K562 (cell line): ENCODE results near the gene MAGI3. TPM values are rescaled to one million over a fixed set of nuclear protein-coding genes. Genes with fewer than 3 reads are reported as not detected.

Experiments
- ATAC-seq: fragments of 200-7000 bp; cut with Tn5 transposase; 3 replicates; pipeline ENCODE4 v1.9.1; 2020; ENCODE audit warnings: moderate library complexity
- BruUV-seq: library from RNA; stranded (reverse); fragments of 400-500 nt; replicated peaks from 2 replicates; lab custom pipeline; 2021; lab: Mats Ljungman, UMichigan
- CTCF ChIA-PET: fragments of 300-600 bp; formaldehyde crosslinking; extraction: SDS; loops from one replicate; lab custom pipeline; 2021; ENCODE audit warnings: low intra/inter-chr PET ratio; lab: Yijun Ruan, JAX
- POLR2A ChIA-PET: fragments of 300-600, 350-650 bp; sonication (Branson Sonifier 250); formaldehyde crosslinking; extraction: SDS; loops from one replicate; lab custom pipeline; 2021; ENCODE audit warnings: antibody characterized with exemption, inconsistent platforms; lab: Yijun Ruan, JAX
- DNase-seq, 4 experiments: peaks; one replicate each; pipeline versions ENCODE4 v3.0.0 to v3.0.0-alpha.2; 2011 to 2018; ENCODE audit warnings: low spot score in 3 of 4, mixed read lengths in 3 of 4; ENCODE audit errors: extremely low read depth in 1 of 4
- FAIRE-seq: peaks from 2 replicates; lab custom pipeline; 2011; peaks lifted over from hg19 to GRCh38; lab: Jason Lieb, UNC
- H2AFZ ChIP-seq: 2 replicates; pipeline ENCODE4 v1.6.0; 2011; ENCODE audit warnings: low read depth, low read length, control low read depth, inconsistent platforms
- H3K27ac ChIP-seq: fragments of 200-600 bp; 3 replicates; pipeline ENCODE4 v1.8.0; 2011; ENCODE audit warnings: low read depth, mild to moderate bottlenecking, control low read depth, inconsistent platforms, low read length, moderate library complexity, mixed read lengths; ENCODE audit errors: extremely low read depth
- H3K27me3 ChIP-seq, 2 experiments: fragments of 300-600 bp in 1 of 2; 2 replicates in 1 of 2; 3 replicates in 1 of 2; pipeline versions ENCODE4 v1.6.0 to v1.8.0; 2011; ENCODE audit warnings: inconsistent platforms in 2 of 2, low read length in 2 of 2, mild to moderate bottlenecking in 1 of 2, mixed read lengths in 1 of 2, moderate library complexity in 1 of 2; ENCODE audit not compliant: control insufficient read depth in 2 of 2, insufficient read depth in 2 of 2
- H3K36me3 ChIP-seq: fragments of 300-600 bp; 3 replicates; pipeline ENCODE4 v1.8.0; 2011; ENCODE audit warnings: mild to moderate bottlenecking, low read length, inconsistent platforms; ENCODE audit not compliant: control insufficient read depth, insufficient read depth
- H3K4me1 ChIP-seq, 2 experiments: fragments of 200-600 bp in 1 of 2; replicated peaks in 1 of 2; 2 replicates in 1 of 2; 3 replicates in 1 of 2; pipeline versions ENCODE4 v1.5.1 to v1.8.0; 2011; ENCODE audit warnings: inconsistent platforms in 2 of 2, low read length in 2 of 2, mild to moderate bottlenecking in 1 of 2, mixed read lengths in 1 of 2, moderate library complexity in 1 of 2; ENCODE audit not compliant: control insufficient read depth in 2 of 2, insufficient read depth in 2 of 2
- H3K4me2 ChIP-seq: 2 replicates; pipeline ENCODE4 v1.6.1; 2011; ENCODE audit warnings: low read length, control low read depth, inconsistent platforms, mixed read lengths; ENCODE audit not compliant: insufficient read depth
- H3K4me3 ChIP-seq: fragments of 200-600 bp; sonication (generic), shearing (Covaris generic); 2 replicates; pipeline ENCODE4 v1.5.1; 2016; ENCODE audit warnings: control low read depth, inconsistent platforms
- H3K79me2 ChIP-seq: fragments of 200-600 bp; 3 replicates; pipeline ENCODE4 v1.8.0; 2011; ENCODE audit warnings: low read length, inconsistent platforms; ENCODE audit not compliant: control insufficient read depth, insufficient read depth
- H3K9ac ChIP-seq, 2 experiments: 2 replicates each; pipeline versions ENCODE4 v1.6.0 to v1.6.1; 2011; ENCODE audit warnings: low read depth in 2 of 2, low read length in 2 of 2, control low read depth in 1 of 2, inconsistent platforms in 1 of 2, mild to moderate bottlenecking in 1 of 2, mixed read lengths in 1 of 2; ENCODE audit not compliant: insufficient read depth in 1 of 2
- H3K9me1 ChIP-seq: one replicate; pipeline ENCODE4 v1.6.0; 2011; ENCODE audit warnings: inconsistent platforms, mild to moderate bottlenecking, low read length, moderate library complexity; ENCODE audit not compliant: control insufficient read depth, insufficient read depth
- H3K9me3 ChIP-seq: replicated peaks from 2 replicates; pipeline ENCODE4 v1.5.1; 2011; ENCODE audit warnings: low read depth, low read length, inconsistent platforms; ENCODE audit not compliant: control insufficient read depth, insufficient read depth
- H4K20me1 ChIP-seq: replicated peaks from 2 replicates; pipeline ENCODE4 v1.6.1; 2011; ENCODE audit warnings: low read length, inconsistent platforms, mixed read lengths; ENCODE audit not compliant: control insufficient read depth, insufficient read depth
- ATF1 ChIP-seq, 2 experiments: fragments of 450-650 bp in 1 of 2; IDR thresholded peaks; 2 replicates each; pipeline ENCODE4 v1.6.1; 2016; ENCODE audit warnings: missing compliant biosample characterization in 1 of 2, missing genetic modification characterization in 1 of 2
- BCLAF1 ChIP-seq, 2 experiments: fragments of 450-650 bp in 1 of 2; IDR thresholded peaks; 2 replicates each; pipeline ENCODE4 v1.6.1; 2011 to 2017; ENCODE audit warnings: low read depth in 2 of 2, antibody characterized with exemption in 1 of 2, borderline replicate concordance in 1 of 2, low read length in 1 of 2, mild to moderate bottlenecking in 1 of 2, mixed read lengths in 1 of 2; ENCODE audit not compliant: control insufficient read depth in 1 of 2
- COPS2 ChIP-seq: fragments of 450-650 bp; conservative IDR thresholded peaks from 2 replicates; pipeline ENCODE4 v1.6.1; 2016; ENCODE audit warnings: mild to moderate bottlenecking, moderate library complexity
- DPF2 ChIP-seq: fragments of 450-650 bp; IDR thresholded peaks from 2 replicates; pipeline ENCODE4 v1.6.1; 2016
- E2F5 ChIP-seq: sonication (generic); formaldehyde crosslinking; IDR thresholded peaks from 2 replicates; pipeline ENCODE4 v1.8.0; 2022; ENCODE audit warnings: mild to moderate bottlenecking, missing genetic modification reagents
- FOSL1 ChIP-seq: fragments of 200-800 bp; sonication (Bioruptor generic); conservative IDR thresholded peaks from 2 replicates; pipeline ENCODE4 v1.6.1; 2016; ENCODE audit warnings: missing genetic modification characterization, missing compliant biosample characterization
- PATZ1 ChIP-seq: fragments of 250-450 bp; sonication (Bioruptor Pico); IDR thresholded peaks from 2 replicates; pipeline ENCODE4 v1.5.0; 2020; ENCODE audit warnings: mild to moderate bottlenecking, borderline replicate concordance
- ZNF449 ChIP-seq: fragments of 250-450 bp; sonication (Bioruptor Pico); IDR thresholded peaks from 2 replicates; pipeline ENCODE4 v1.8.0; 2022; ENCODE audit warnings: moderate library complexity, mild to moderate bottlenecking, inconsistent platforms
- ZNF766 ChIP-seq: fragments of 200-800 bp; sonication (Bioruptor generic); conservative IDR thresholded peaks from 2 replicates; pipeline ENCODE4 v1.6.1; 2016; ENCODE audit warnings: missing genetic modification characterization, missing compliant biosample characterization
- whole genome bisulfite sequencing: fragments of 100-300 bp; shearing (Covaris generic); methylation state at CpG from one replicate; pipeline ENCODE4 v1.1.6; 2016; ENCODE audit warnings: low coverage, mixed read lengths; ENCODE audit not compliant: insufficient coverage; ENCODE audit errors: missing lambda C conversion rate; 5-methylcytosine and 5-hydroxymethylcytosine counted together
- in situ Hi-C: fragments of 300-500 bp; cut with MboI; formaldehyde crosslinking; loops from 4 replicates; pipeline ENCODE4 v1.15.0; 2018; ENCODE audit warnings: inconsistent platforms, mixed read lengths
- intact Hi-C: fragments of 100-400 bp; cut with micrococcal nuclease; formaldehyde crosslinking; loops from 2 replicates; pipeline ENCODE4 v1.14.2; 2022
- polyA plus RNA-seq, 8 experiments: library from polyadenylated mRNA; depleted of rRNA in 4 of 8; stranded (reverse) in 5 of 8; unstranded in 3 of 8; fragments of >200 nt; fragmentation: Nextera tagmentation in 2 of 8; fragmentation: Illumina TruSeq in 1 of 8; extraction: Ambion mirVana in 2 of 8; extraction: Trizol in 1 of 8; gene quantifications; 2 replicates each; pipeline versions ENCODE4 v1.2.1 to v1.2.3, GENCODE V29; 2011 to 2014; ENCODE audit warnings: inconsistent platforms in 1 of 8, missing spikeins in 1 of 8
- total RNA-seq, 7 experiments: library from RNA; depleted of rRNA in 6 of 7; stranded (reverse); fragments of >200 nt in 6 of 7; fragmentation: Illumina TruSeq in 2 of 7; extraction: Trizol in 2 of 7; gene quantifications; 2 replicates each; pipeline versions ENCODE4 v1.2.1 to v1.2.3, GENCODE V29; 2011 to 2021; ENCODE audit warnings: low replicate concordance in 1 of 7
- TF ChIP-seq, protein P1 (sequence below), 2 experiments: fragments of 450-650 bp in 1 of 2; sonication (generic) in 1 of 2; formaldehyde crosslinking; conservative IDR thresholded peaks; 2 replicates each; pipeline versions ENCODE4 v1.4.0 to v1.8.1; 2020 to 2022; ENCODE audit warnings: mild to moderate bottlenecking in 1 of 2, missing genetic modification reagents in 1 of 2

The MAGI3 gene
- total and polyA plus RNA-seq, 9 of the 15 experiments (the other 6 are each of a cell fraction or from before 2014, with no cell fraction given), result 1.0 to 8.6 (median 5.5) TPM

- FAIRE-seq (no peak), DNase-seq (no peak), ATAC-seq (no peak)
- no peak for TF ChIP-seq ZNF766
- TF ChIP-seq BCLAF1 (IDR thresholded peaks at IDR 0.05; ENCODE audit: borderline replicate concordance in 1 of 2, control insufficient read depth in 1 of 2, low read depth in 2 of 2, low read length in 1 of 2), result no peak
- no peak for TF ChIP-seq PATZ1
- no peak for TF ChIP-seq ZNF449
- no peak for TF ChIP-seq COPS2
- no peak for TF ChIP-seq ATF1 (CRISPR knock-in tag; IDR thresholded peaks at IDR 0.05)
- no peak for TF ChIP-seq ATF1 (tag; IDR thresholded peaks at IDR 0.05)
- TF ChIP-seq, protein P1, sequence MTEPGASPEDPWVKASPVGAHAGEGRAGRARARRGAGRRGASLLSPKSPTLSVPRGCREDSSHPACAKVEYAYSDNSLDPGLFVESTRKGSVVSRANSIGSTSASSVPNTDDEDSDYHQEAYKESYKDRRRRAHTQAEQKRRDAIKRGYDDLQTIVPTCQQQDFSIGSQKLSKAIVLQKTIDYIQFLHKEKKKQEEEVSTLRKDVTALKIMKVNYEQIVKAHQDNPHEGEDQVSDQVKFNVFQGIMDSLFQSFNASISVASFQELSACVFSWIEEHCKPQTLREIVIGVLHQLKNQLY (CRISPR knock-in tag; conservative IDR thresholded peaks at IDR 0.05), result no peak
- TF ChIP-seq E2F5 (CRISPR knock-in tag), result no peak
- no peak for TF ChIP-seq DPF2
- no peak for TF ChIP-seq FOSL1
- H3K36me3 ChIP-seq, result no peaks in the 10 kb centered on the region
- intact Hi-C loops, result no loop called here
- in situ Hi-C loops, result no loop called here
- ChIA-PET CTCF (no interaction called here), POLR2A (interaction anchor here (1.5 kb wide), 1 partner anchor 12 kb away, joined by 4 read pairs; no protein-coding TSS in a partner anchor)
- no peaks in the 10 kb centered on the region for H3K27me3 ChIP-seq
- no peak overlapping the region for H3K4me3 ChIP-seq
- H3K4me1 ChIP-seq, result no peaks in the 10 kb centered on the region; a peak in 1 of 5 replicates
- no peaks in the 10 kb centered on the region for H3K9me1 ChIP-seq
- no peaks in the 10 kb centered on the region for H4K20me1 ChIP-seq
- BruUV-seq, result no TSS peak
- H3K4me2 ChIP-seq, result no peak overlapping the region
- no peak overlapping the region for H3K9ac ChIP-seq
- H3K79me2 ChIP-seq, result no peaks in the 10 kb centered on the region
- H2AFZ ChIP-seq, result no peak overlapping the region
- H3K9me3 ChIP-seq, result no peaks in the 10 kb centered on the region
- H3K27ac ChIP-seq, result no peak overlapping the region
- 18% methylated on average over 3 of the region's 3 CpGs for WGBS
Measured at GRCh38 chr1:113538225-113538624, 147.9 kb downstream of the MAGI3 start.
